PC-9 (cell line): Measurements from ENCODE around the gene FBXO48. TPM values are rescaled to one million over a fixed set of nuclear protein-coding genes. Genes with fewer than 3 reads are reported as not detected.

Experiments
- BruUV-seq: library from RNA; stranded (reverse); fragments of 400-500 nt; replicated peaks from 2 replicates; lab custom pipeline; 2021; lab: Mats Ljungman, UMichigan
- CTCF ChIA-PET: fragments of 300-600 bp; sonication (Branson Sonifier 250); formaldehyde crosslinking; loops from one replicate; lab custom pipeline; 2022; ENCODE audit warnings: antibody characterized with exemption; lab: Charles Lee
- POLR2A ChIA-PET: fragments of 300-600 bp; sonication (Branson Sonifier 250); formaldehyde crosslinking; loops from one replicate; lab custom pipeline; 2022; ENCODE audit warnings: antibody characterized with exemption; ENCODE audit not compliant: unreplicated experiment; lab: Charles Lee
- DNase-seq, 2 experiments: peaks; one replicate each; pipeline versions ENCODE4 v3.0.0 to v3.0.0-alpha.2; 2015 to 2022; ENCODE audit warnings: mixed read lengths in 1 of 2
- H2AFZ ChIP-seq: fragments of 200-600 bp; sonication (generic); 2 replicates; pipeline ENCODE4 v1.8.1; 2017; ENCODE audit warnings: antibody characterized with exemption
- H3F3A ChIP-seq: fragments of 200-600 bp; sonication (generic); 2 replicates; pipeline ENCODE4 v1.8.1; 2017; ENCODE audit warnings: antibody characterized with exemption, mild to moderate bottlenecking, low read depth; ENCODE audit not compliant: insufficient read depth
- H3K27ac ChIP-seq: fragments of 200-600 bp; sonication (generic); 2 replicates; pipeline ENCODE4 v1.6.1; 2016; ENCODE audit warnings: mixed run types
- H3K27me3 ChIP-seq: fragments of 200-600 bp; sonication (generic); 2 replicates; pipeline ENCODE4 v1.6.1; 2016; ENCODE audit warnings: low read depth, mixed run types; ENCODE audit not compliant: insufficient read depth
- H3K36me3 ChIP-seq: fragments of 200-600 bp; sonication (generic); 2 replicates; pipeline ENCODE4 v1.6.1; 2016; ENCODE audit warnings: low read depth, mixed run types
- H3K4me1 ChIP-seq: fragments of 200-600 bp; sonication (generic); replicated peaks from 2 replicates; pipeline ENCODE4 v1.6.1; 2016; ENCODE audit warnings: mixed run types; ENCODE audit not compliant: insufficient read depth
- H3K4me2 ChIP-seq: fragments of 200-600 bp; sonication (generic); 2 replicates; pipeline ENCODE4 v1.6.1; 2017; ENCODE audit warnings: mixed run types
- H3K4me3 ChIP-seq: fragments of 200-600 bp; sonication (generic); 2 replicates; pipeline ENCODE4 v1.6.1; 2016; ENCODE audit warnings: mixed run types
- H3K79me2 ChIP-seq: fragments of 200-600 bp; sonication (generic); 2 replicates; pipeline ENCODE4 v1.6.1; 2017; ENCODE audit warnings: low read depth, mixed run types
- H3K9me2 ChIP-seq: fragments of 200-600 bp; sonication (generic); 2 replicates; pipeline ENCODE4 v1.8.1; 2017; ENCODE audit warnings: mild to moderate bottlenecking; ENCODE audit not compliant: insufficient read depth
- H3K9me3 ChIP-seq: fragments of 200-600 bp; sonication (generic); 2 replicates; pipeline ENCODE4 v1.8.1; 2016; ENCODE audit warnings: low read depth; ENCODE audit not compliant: insufficient read depth
- H4K20me1 ChIP-seq: fragments of 200-600 bp; sonication (generic); 2 replicates; pipeline ENCODE4 v1.8.1; 2017; ENCODE audit not compliant: insufficient read depth
- EZH2 ChIP-seq: fragments of 200-600 bp; sonication (generic); IDR thresholded peaks from 2 replicates; pipeline ENCODE4 v1.8.0; 2017; ENCODE audit warnings: antibody characterized with exemption, low read depth
- intact Hi-C: fragments of 100-400 bp; cut with micrococcal nuclease; formaldehyde crosslinking; loops from one replicate; pipeline ENCODE4 v1.10.0; 2022; ENCODE audit not compliant: unreplicated experiment
- total RNA-seq: library from RNA; stranded (reverse); gene quantifications from 2 replicates; pipeline ENCODE4 v1.2.3, GENCODE V29; 2021
- TF ChIP-seq, protein P1 (sequence below): fragments of 200-600 bp; sonication (generic); conservative IDR thresholded peaks from 2 replicates; pipeline ENCODE4 v1.6.1; 2017; ENCODE audit warnings: mixed run types, antibody characterized with exemption, mild to moderate bottlenecking, moderate library complexity

FBXO48 gene
- total RNA-seq, 1 experiment from 2014 or later: 1.6 TPM

DNA sequence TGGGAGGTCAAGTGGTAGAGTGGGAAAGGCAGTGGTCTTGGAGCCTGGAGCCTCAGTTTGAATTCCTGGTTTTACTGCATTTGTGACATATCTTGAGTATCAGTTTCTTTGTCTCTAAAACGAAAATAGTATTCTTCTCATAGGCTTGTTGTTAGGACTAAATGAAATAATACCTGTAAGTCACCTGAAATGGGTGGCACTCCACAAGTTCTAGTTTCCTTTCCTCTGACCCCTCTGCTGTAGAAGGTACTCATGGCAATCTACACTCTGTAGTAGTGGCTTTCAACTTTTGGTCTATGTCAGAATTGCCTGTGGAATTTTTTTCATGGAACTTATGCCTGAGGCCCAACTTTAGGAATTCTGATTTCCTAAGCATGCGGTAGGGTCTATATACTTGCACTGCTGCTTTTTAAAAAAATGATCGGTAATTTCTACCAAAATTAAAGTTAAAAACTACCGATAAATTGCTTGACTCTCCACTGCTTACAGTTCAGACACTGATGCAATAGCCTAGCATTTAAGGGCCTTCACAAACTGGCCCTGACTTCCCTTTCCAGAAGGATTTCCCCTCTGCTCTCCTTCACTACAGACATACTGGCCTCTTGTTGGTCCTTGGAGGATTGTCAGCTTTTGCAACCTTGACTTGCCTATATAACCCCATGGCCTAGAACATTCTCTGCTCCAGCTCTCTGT is 54.8 kb downstream of the FBXO48 start:
- Histone ChIP-seq H4K20me1 (peaks cover 5% of the 10 kb centered on the region; the same call in 1 of the 2 replicates), H3K27me3 (peaks cover 25% of the 10 kb centered on the region), H3K9me3 (no peaks in the 10 kb centered on the region), H3K36me3 (no peaks in the 10 kb centered on the region), H2AFZ (no peak overlapping the region), H3K4me3 (no peak overlapping the region), H3K9me2 (no peaks in the 10 kb centered on the region), H3K79me2 (no peaks in the 10 kb centered on the region), H3K4me2 (no peak overlapping the region), H3K27ac (no peak overlapping the region), H3K4me1 (no peaks in the 10 kb centered on the region), H3F3A (no peaks in the 10 kb centered on the region)
- no TSS peak for BruUV-seq
- intact Hi-C loops: no loop called here
- TF ChIP-seq, protein P1, sequence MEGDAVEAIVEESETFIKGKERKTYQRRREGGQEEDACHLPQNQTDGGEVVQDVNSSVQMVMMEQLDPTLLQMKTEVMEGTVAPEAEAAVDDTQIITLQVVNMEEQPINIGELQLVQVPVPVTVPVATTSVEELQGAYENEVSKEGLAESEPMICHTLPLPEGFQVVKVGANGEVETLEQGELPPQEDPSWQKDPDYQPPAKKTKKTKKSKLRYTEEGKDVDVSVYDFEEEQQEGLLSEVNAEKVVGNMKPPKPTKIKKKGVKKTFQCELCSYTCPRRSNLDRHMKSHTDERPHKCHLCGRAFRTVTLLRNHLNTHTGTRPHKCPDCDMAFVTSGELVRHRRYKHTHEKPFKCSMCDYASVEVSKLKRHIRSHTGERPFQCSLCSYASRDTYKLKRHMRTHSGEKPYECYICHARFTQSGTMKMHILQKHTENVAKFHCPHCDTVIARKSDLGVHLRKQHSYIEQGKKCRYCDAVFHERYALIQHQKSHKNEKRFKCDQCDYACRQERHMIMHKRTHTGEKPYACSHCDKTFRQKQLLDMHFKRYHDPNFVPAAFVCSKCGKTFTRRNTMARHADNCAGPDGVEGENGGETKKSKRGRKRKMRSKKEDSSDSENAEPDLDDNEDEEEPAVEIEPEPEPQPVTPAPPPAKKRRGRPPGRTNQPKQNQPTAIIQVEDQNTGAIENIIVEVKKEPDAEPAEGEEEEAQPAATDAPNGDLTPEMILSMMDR: no peak
- TF ChIP-seq EZH2: no peak
- no peak for DNase-seq
- ChIA-PET POLR2A (no interaction called here), CTCF (interaction anchor here (0.8 kb wide), 1 partner anchor 29 kb away, joined by 3 read pairs; no protein-coding TSS in a partner anchor)

DNA sequence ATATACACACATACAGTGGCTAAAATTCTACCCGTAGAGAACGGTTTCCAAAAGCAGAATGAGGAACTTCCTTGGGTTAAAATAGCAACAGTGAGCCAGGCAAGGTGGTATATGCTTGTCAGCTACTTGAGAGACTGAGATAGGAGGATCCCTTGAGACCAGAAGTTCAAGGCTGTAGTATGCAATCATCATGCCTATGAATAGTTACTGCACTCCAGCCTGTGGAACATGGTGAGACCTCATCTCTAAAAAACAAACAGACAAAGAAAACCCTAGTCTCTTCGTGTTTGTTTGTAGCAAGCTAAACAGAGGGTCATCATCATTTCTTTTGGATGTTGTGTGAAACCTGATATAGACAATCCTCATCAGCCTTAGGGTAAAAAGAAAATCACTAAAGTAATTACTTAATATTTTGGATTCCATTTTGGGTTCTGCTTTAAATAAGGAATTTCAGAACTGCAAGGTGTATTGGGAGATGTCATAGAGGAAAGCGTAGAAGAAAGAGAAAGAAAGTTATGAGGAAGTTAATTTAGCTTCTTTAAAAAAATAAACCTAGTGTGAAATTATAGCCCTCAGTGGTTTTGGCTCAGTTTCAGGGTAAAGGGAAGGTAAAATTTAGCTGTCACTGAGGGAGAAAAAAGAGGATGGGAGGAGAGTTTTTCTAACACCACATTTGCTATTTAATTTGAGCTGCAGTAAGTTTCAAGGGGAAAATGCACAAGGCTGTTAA is 55.5 kb downstream of the FBXO48 start:
- DNase-seq: no peak
- peaks cover 27% of the 10 kb centered on the region for H3K27me3 ChIP-seq
- H3K9me2 ChIP-seq: no peaks in the 10 kb centered on the region
- no peaks in the 10 kb centered on the region for H3K36me3 ChIP-seq
- no peak overlapping the region for H3K27ac ChIP-seq
- no peak overlapping the region for H3K4me3 ChIP-seq
- no peak overlapping the region for H2AFZ ChIP-seq
- no peaks in the 10 kb centered on the region for H3K9me3 ChIP-seq
- CTCF ChIA-PET: interaction anchor here (0.5 to 0.8 kb wide), 2 partner anchors 30 to 206 kb away, joined by 3 to 10 read pairs; no protein-coding TSS in a partner anchor
- peaks cover 5% of the 10 kb centered on the region; the same call in 1 of the 2 replicates for H4K20me1 ChIP-seq
- POLR2A ChIA-PET: no interaction called here
- intact Hi-C loops: no loop called here
- TF ChIP-seq, protein P1: no peak
- no peak for TF ChIP-seq EZH2
- no TSS peak for BruUV-seq
- no peaks in the 10 kb centered on the region for H3K79me2 ChIP-seq
- no peak overlapping the region for H3K4me2 ChIP-seq
- no peaks in the 10 kb centered on the region for H3F3A ChIP-seq
- H3K4me1 ChIP-seq: no peaks in the 10 kb centered on the region

Other genes with a start within 250 kb of the FBXO48 start
- gene PPP3R1, start 214.8 kb downstream of the FBXO48 start, total RNA-seq: 58.8 and 67.5 TPM in 2 replicates
- not detected in 2 replicates for gene CNRIP1, start 147.3 kb downstream of the FBXO48 start, total RNA-seq
- not detected in 2 replicates for gene PLEK, start 102.0 kb downstream of the FBXO48 start, total RNA-seq
- gene APLF, start 291 bp upstream of the FBXO48 start, total RNA-seq: 3.9 and 4.5 TPM in 2 replicates
- not detected in 2 replicates for gene PROKR1, start 176.3 kb upstream of the FBXO48 start, total RNA-seq